GM12892 (cell line): ENCODE results near the gene MPG.
"Not testable (repeated sequence)": the region's sequence is repeated elsewhere in the genome, so short reads cannot be mapped to it uniquely, and the experiment has no call there.

Experiments used
- DNase-seq: peaks from one replicate; pipeline ENCODE4 v3.0.0; 2011; ENCODE audit not compliant: insufficient read length
- FAIRE-seq: peaks from 2 replicates; lab custom pipeline; 2011; peaks lifted over from hg19 to GRCh38; lab: Jason Lieb, UNC
- POLR2A ChIP-seq: IDR thresholded peaks from 2 replicates; pipeline ENCODE4 v1.6.1; 2011; ENCODE audit warnings: low read depth, low read length, control low read depth
- POLR2AphosphoS5 ChIP-seq: IDR thresholded peaks from 2 replicates; pipeline ENCODE4 v1.6.1; 2011; ENCODE audit warnings: low read depth, low read length, control low read depth
- TAF1 ChIP-seq: IDR thresholded peaks from 2 replicates; pipeline ENCODE4 v1.6.1; 2011; ENCODE audit warnings: low read depth, mild to moderate bottlenecking, control low read depth, low read length, borderline replicate concordance

Gene MPG

DNA sequence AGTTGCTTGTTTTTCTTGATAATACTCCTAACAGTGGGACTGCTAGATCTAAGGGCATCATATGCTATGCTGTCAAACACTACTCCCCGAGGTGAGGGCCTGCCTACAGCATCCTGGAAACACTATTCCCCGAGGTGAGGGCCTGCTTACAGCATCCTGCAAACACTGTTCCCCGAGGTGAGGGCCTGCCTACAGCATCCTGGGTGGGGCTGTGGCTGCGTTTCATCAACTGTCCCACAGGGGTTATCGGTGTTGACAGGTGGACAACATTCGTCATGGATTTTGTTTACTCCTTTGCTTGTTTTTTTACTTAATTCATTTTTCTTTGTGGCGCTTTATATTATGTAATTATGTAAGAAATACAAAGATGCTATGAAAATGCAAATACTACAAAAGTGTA, 38.0 kb downstream of the MPG start:
- FAIRE-seq (no peak), DNase-seq (no peak)
- TF ChIP-seq POLR2A (no peak), TAF1 (no peak), POLR2AphosphoS5 (no peak)

DNA sequence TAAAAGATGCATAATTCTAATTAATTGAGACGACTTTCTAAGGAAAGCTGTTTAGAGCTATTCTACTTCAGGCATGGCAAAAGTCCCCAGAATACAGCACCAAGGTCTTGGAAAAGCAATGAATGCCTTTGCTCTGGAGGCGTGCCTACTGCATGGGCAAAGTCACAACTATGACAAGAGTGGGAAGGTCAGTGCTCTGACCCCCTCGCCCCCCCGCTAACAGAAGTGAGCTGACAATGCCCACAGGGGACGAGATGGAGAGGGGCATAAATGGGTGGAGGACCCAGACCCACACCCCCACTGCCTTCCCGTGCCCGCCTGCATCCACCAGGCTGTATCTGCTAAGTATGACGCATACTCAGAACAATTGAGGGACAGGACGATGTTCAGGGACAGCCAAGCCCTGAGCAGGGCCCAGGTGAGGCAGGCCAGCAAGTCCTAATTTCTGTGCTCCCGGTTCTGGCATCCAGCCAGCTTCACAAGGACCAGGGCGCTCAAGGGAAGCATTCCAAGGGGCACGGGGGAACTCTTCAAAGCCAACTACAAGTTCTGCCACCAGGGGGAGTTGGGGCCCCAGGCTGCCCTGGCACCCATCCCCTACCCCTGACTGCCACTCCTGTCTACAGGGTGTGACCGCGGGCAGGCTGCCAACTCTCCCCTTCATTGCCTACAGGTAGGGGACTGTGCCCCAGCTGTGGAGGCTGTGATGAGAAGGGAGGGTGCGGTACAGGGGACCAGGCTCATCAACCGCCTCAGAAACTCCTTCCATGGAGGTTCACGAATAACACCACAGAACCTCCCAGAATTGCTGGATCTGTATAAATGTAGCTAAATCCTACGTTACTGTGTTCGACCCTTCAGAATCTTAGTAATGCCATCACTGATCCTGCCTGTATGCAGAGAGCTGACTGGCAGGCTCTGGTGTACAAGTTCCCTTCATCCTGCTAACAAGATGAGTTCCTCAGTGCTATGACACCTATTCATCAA, 39.6 kb downstream of the MPG start:
- TF ChIP-seq TAF1 (no peak), POLR2A (no peak), POLR2AphosphoS5 (no peak)
- DNase-seq (peak; percentile 68), FAIRE-seq (no peak)

DNA sequence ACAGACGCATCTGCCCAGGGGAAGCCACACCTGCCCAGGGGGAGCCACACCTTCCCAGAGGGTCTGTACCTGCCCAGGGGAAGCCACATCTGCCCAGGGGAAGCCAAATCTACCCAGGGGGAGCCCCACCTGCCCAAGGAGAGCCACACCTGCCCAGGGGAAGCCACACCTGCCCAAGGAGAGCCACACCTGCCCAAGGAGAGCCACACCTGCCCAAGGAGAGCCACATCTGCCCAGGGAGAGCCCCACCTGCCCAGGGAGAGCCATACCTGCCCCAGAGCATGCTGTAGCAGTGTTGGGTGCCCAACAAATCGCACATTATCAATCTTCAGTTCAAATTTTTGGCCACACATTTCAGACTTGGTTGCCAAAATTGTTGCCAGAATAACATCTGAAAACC, 40.8 kb downstream of the MPG start:
- no peak for FAIRE-seq

DNA sequence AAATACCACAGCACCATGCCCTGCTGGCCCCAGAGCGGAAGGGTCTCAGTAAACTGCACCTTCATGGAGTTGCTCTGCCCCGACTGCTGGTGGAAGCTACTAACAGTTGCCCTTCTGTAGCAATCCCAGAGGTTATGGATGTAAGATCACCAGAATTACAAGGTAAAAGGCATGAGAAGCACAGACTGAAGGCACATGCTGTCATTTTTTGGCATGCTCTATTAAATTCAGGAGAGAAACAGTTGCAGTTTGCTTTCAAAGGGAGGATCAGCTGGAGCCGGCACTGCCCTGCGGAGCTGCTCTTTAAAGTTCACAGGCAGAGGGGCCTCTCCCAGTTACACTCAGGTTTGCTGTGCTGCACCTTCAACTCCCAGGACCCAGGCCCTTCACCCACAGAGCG, 41.3 kb downstream of the MPG start:
- no peak for FAIRE-seq
- DNase-seq, result no peak
- TF ChIP-seq POLR2AphosphoS5, result no peak
- TF ChIP-seq TAF1, result no peak

More for the DNA sequence above, 40.8 kb downstream of the MPG start:
- TF ChIP-seq POLR2A, result no peak
- no peak for TF ChIP-seq TAF1
- TF ChIP-seq POLR2AphosphoS5, result no peak
- no peak for DNase-seq

DNA sequence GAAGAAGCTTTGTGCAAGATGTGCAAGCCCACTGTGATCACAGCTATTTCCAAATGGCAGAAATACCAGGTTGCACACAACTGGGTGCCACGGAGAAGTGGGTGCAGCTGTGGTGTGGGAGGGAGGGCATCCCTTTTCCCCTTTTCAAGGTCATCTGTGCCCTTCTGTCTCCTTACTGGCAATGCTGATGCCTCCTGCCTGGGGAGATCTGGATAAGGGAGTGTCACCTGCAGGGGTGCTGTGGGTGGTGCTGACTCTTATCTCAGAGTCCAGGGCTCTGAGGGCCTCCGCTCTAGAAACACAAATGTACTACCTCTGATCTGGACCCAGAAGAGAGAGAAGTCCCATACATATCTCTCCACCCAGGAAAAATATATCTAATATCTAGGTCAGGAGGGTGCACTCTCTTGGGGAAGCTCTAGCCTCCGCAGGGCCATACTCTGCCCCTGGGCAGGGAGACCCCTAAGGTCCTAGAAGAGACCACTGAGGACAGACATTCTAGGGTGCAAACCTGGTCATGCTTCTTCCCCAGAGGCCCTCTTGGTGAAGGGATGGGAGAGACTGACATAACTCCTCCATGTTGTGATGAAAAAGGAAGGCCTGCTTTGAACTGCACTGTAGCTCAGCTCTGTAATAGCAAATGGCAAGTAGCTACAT, 41.9 kb downstream of the MPG start:
- TF ChIP-seq POLR2AphosphoS5, result no peak
- no peak for DNase-seq
- no peak for FAIRE-seq

DNA sequence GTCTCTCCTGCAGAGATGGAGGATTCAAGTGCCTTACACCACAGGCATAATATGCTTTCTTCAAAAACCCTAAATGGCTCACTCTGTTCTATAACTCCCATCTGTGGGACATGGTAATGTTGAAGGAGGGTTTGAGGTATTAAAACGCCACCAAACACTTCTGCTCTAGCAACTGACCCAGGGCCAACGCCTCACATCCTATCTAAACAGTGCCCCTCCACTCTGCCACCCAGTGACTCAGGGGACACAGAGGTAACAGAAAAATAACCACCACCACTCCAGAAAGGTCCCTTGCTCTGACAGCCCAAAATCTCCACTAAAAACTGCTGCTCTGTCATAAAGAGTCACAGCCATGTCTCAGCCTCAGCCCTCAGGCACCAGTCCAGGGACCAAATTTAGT, 42.7 kb downstream of the MPG start:
- no peak for TF ChIP-seq TAF1
- no peak for TF ChIP-seq POLR2A
- no peak for TF ChIP-seq POLR2AphosphoS5
- DNase-seq (no peak), FAIRE-seq (no peak)

DNA sequence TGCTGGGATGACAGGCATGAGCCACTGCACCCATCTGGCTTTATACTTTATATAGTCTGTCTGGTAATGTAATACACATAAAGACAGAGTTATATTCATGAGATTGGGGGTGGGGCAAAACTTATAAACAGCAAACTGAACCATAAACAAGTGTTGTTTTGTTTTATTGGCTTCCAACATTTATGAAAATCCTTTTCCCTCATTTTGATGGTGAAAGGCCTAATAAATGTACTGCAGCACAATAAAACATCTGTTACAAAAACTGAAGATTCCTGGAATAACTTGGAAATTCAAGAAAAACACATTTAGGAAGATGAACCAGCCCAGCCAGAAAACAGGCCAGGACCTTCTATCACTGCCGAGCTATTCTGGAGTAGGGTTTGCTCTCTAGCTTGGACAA, 44.3 kb downstream of the MPG start:
- FAIRE-seq (no peak), DNase-seq (no peak)
- TF ChIP-seq POLR2A, result no peak
- no peak for TF ChIP-seq POLR2AphosphoS5
- no peak for TF ChIP-seq TAF1

DNA sequence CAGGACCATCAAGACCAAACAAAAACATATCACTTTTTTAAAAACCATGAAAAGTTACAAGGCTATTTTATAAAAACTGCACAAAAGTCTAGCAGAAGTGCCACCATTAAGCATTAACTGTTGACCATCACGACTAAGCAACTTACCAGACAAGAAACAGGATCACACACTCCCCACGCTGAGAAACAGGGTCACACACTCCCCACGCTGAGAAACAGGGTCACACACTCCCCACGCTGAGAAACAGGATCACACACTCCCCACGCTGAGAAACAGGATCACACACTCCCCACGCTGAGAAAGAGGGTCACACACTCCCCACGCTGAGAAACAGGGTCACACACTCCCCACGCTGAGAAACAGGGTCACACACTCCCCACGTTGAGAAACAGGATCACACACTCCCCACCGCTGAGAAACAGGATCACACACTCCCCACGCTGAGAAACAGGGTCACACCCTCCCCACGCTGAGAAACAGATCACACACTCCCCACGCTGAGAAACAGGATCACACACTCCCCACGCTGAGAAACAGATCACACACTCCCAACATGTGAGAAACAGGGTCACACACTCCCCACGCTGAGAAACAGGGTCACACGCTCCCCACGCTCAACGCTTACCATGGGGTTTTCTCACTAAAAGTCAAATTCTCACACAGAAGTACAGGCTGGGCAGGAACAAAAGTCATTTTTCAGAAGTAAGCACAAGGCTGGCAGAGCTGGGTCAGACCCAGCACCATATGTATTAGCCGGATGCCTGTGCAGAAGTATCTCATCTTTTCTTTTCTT, 45.7 kb downstream of the MPG start:
- FAIRE-seq, DNase-seq: not testable (repeated sequence)

DNA sequence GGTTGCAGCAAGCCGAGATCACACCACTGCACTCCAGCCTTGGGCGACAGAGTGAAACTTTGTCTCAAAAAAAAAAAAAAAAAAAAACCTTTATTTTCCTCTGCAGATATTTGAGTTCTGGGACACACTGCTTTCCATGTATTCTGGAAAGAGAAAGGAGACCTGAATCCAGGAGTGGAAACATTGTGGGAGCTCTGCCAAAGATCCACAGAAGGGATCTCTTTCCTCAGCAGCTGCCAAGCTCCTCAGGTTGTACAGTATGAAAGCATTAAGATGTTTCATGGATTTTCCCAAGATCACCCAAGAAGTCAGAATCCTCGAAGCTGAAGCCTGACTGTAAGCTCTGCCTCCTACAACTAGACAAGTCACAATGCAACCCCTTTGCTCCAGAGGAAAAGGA, 47.0 kb downstream of the MPG start:
- TF ChIP-seq POLR2AphosphoS5 (no peak), POLR2A (no peak), TAF1 (no peak)
- FAIRE-seq (no peak), DNase-seq (no peak)

DNA sequence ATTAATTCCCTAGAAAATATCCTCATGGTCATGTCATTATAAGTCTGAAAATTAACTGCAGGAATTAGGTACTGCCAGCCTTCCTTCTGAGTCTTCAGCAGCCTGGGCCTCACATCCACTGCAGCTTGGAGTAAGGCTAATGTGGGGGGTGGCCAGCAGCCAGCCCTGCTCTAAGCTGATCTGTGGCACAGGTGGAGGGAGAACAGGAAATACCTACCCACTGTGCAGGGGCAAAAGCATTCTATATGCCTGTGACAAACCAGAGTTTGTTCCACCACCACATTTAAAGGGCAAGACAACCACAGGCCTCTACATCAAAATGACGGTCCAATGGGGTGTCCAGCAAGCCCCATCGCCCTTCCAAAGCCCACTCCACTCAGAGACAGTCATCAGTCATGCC, 51.0 kb downstream of the MPG start:
- no peak for FAIRE-seq
- no peak for DNase-seq
- TF ChIP-seq TAF1, result no peak
- no peak for TF ChIP-seq POLR2A
- no peak for TF ChIP-seq POLR2AphosphoS5

DNA sequence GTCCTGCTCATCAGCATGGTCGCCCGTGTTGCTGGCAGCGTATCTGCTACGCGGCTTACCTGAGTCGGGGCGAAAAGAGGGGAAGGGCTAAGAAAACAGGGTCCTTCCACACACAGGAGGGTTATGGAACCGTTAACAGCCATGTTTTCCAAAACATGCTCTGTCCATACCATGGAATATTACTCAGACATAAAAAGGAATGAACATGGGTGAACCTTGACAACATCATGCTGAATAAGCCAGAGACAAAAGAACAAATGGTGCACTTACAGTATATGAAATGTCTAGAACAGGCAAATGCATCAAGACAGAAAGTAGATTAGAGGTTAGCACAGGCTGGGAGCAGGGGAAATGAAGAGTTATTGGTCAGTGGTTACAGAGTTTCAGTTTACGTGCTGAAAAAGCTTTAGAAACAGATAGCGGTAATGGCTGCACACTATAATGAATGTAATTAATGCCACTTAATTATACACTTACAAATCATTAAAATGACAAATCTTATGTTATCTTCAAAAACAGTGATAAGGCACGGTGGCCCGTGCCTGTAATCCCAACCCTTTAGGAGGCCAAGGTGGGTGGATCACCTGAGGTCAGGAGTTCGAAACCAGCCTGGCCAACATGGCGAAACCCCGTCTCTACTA, 52.6 kb downstream of the MPG start:
- TF ChIP-seq POLR2A (no peak), POLR2AphosphoS5 (no peak), TAF1 (no peak)
- DNase-seq (no peak), FAIRE-seq (no peak)
